ENCODE measurements around the gene LIN9.

The LIN9 gene

GRCh38 chr1:226186124-226187018 lies 122.6 kb downstream of the LIN9 start, which contains the start of gene ACBD3:
Gene ACBD3, minus strand, starts transcription at chr1:226186741. Its CDS starts 66 bp downstream, at chr1:226186675.
- peak; percentile 83 to 88 for DNase-seq (ENCODE audit: low read depth in 2 of 2)
- TF ChIP-seq CTCF (IDR thresholded peaks at IDR 0.05; ENCODE audit: low read depth, low read length) = no peak
- peak within 1 kb of the TSS; percentile 88 to 94 for H3K4me3 ChIP-seq (replicated peaks in 1 of 2; ENCODE audit: low read depth in 2 of 2, low read length in 2 of 2)

GRCh38 chr1:226185141-226186036 lies 123.6 kb downstream of the LIN9 start:
- H3K4me3 ChIP-seq (replicated peaks in 1 of 2; ENCODE audit: low read depth in 2 of 2, low read length in 2 of 2) = peak overlapping the region; percentile 88 to 94
- TF ChIP-seq CTCF (IDR thresholded peaks at IDR 0.05; ENCODE audit: low read depth, low read length) = no peak
- DNase-seq (ENCODE audit: low read depth in 2 of 2) = peak; percentile 34 to 51

GRCh38 chr1:226181996-226182714 lies 126.8 kb downstream of the LIN9 start:
- TF ChIP-seq CTCF (IDR thresholded peaks at IDR 0.05; ENCODE audit: low read depth, low read length) = peak; percentile 44
- H3K4me3 ChIP-seq (replicated peaks in 1 of 2; ENCODE audit: low read depth in 2 of 2, low read length in 2 of 2) = no peak overlapping the region
- DNase-seq (ENCODE audit: low read depth in 2 of 2) = peak; percentile 74 to 79

Measured in cardiac fibroblast (primary cell).